ENCODE measurements around the gene CNTNAP2.

- TF ChIP-seq CTCF (IDR thresholded peaks at IDR 0.05 in 4 of 5, conservative IDR thresholded peaks at IDR 0.05 in 1 of 5) (no peak), POLR2A (IDR thresholded peaks at IDR 0.05) (no peak)
These were observed 22.2 kb upstream of the CNTNAP2 start for GRCh38 chr7:146094356-146094755.

All from gastrocnemius medialis (tissue), 4 donors.